Activated naive CD4-positive, alpha-beta T cell treated with anti-CD3 and anti-CD28 coated beads for 36 hours (primary cell): ENCODE measurements around the gene TIGD6. TPM values are rescaled to one million over a fixed set of nuclear protein-coding genes. Genes with fewer than 3 reads are reported as not detected.
"Not testable (repeated sequence)": the region's sequence is repeated elsewhere in the genome, so short reads cannot be mapped to it uniquely, and the experiment has no call there.

Source experiments
- CTCF ChIA-PET: fragments of 350-600 bp; sonication (Branson Sonifier 250); formaldehyde crosslinking; loops from one replicate; lab custom pipeline; 2021; ENCODE audit warnings: antibody characterized with exemption; lab: Charles Lee
- DNase-seq: peaks from one replicate; pipeline ENCODE4 v3.0.0-alpha.2; 2020
- H3K27ac Mint-ChIP-seq: one replicate; pipeline ENCODE4 v1.8.0; 2021; ENCODE audit warnings: mild to moderate bottlenecking, mixed read lengths
- H3K27me3 Mint-ChIP-seq: one replicate; pipeline ENCODE4 v1.8.0; 2021; ENCODE audit warnings: low read depth, mixed read lengths
- H3K36me3 Mint-ChIP-seq: one replicate; pipeline ENCODE4 v1.8.0; 2021; ENCODE audit warnings: low read depth, mixed read lengths
- H3K4me1 Mint-ChIP-seq: one replicate; pipeline ENCODE4 v1.8.0; 2021; ENCODE audit warnings: low read depth, mixed read lengths
- H3K4me3 Mint-ChIP-seq: one replicate; pipeline ENCODE4 v1.8.0; 2021; ENCODE audit warnings: mild to moderate bottlenecking, moderate library complexity, mixed read lengths
- H3K9me3 Mint-ChIP-seq: one replicate; pipeline ENCODE4 v1.8.0; 2021; ENCODE audit warnings: mixed read lengths
- intact Hi-C: fragments of 100-400 bp; cut with micrococcal nuclease; formaldehyde crosslinking; loops from one replicate; pipeline ENCODE4 v1.15.1; 2023
- total RNA-seq, 2 experiments: library from RNA; stranded (reverse); gene quantifications; one replicate each; pipeline ENCODE4 v1.2.3, GENCODE V29; 2021

Gene TIGD6
- total RNA-seq, 2 experiments from 2014 or later, result 2.6 to 2.7 TPM

GRCh38 chr5:149948993-149949392 lies 51.5 kb downstream of the TIGD6 start:
- Mint-ChIP-seq H3K4me3 (no peak overlapping the region), H3K36me3 (no peaks in the 10 kb centered on the region), H3K9me3 (no peaks in the 10 kb centered on the region), H3K27me3 (peaks cover 2% of the 10 kb centered on the region), H3K4me1 (no peaks in the 10 kb centered on the region), H3K27ac (no peak overlapping the region)
- CTCF ChIA-PET, result interaction anchor here (4.7 kb wide), 1 partner anchor 9 kb away, joined by 21 read pairs; no protein-coding TSS in a partner anchor
- no peak for DNase-seq
- intact Hi-C loops, result no loop called here

- Mint-ChIP-seq H3K27ac (no peak overlapping the region), H3K27me3 (peaks cover 2% of the 10 kb centered on the region), H3K4me3 (no peak overlapping the region), H3K4me1 (no peaks in the 10 kb centered on the region), H3K9me3 (no peaks in the 10 kb centered on the region), H3K36me3 (no peaks in the 10 kb centered on the region)
- no peak for DNase-seq
- intact Hi-C loops, result no loop called here
- CTCF ChIA-PET, result interaction anchor here (1.5 to 4.7 kb wide), 2 partner anchors 12 to 45 kb away, joined by 5 to 21 read pairs; no protein-coding TSS in a partner anchor
These were observed 54.3 kb downstream of the TIGD6 start for GRCh38 chr5:149946118-149946517.

- H3K9me3 Mint-ChIP-seq, result no peaks in the 10 kb centered on the region
- no peak within 1 kb of the TSS for H3K27ac Mint-ChIP-seq
- no peak within 1 kb of the TSS for H3K4me3 Mint-ChIP-seq
- intact Hi-C loops, result no loop called here
- CTCF ChIA-PET, result interaction anchor here (0.6 kb wide), 1 partner anchor 17 kb away, joined by 5 read pairs; no protein-coding TSS in a partner anchor
- peaks cover 2% of the 10 kb centered on the region for H3K27me3 Mint-ChIP-seq
- peaks cover 6% of the 10 kb centered on the region for H3K4me1 Mint-ChIP-seq
- H3K36me3 Mint-ChIP-seq, result no peaks in the 10 kb centered on the region
- DNase-seq, result no peak
These were observed 55.8 kb downstream of the TIGD6 start, which contains the start of gene PDE6A for GRCh38 chr5:149944666-149945065. TSS of gene PDE6A (minus strand) at chr5:149944793. CDS start at chr5:149944673, 120 bp downstream.

GRCh38 chr5:149943177-149943949 lies 57.1 kb downstream of the TIGD6 start:
- H3K4me1 Mint-ChIP-seq, DNase-seq, H3K36me3 Mint-ChIP-seq, H3K9me3 Mint-ChIP-seq, CTCF ChIA-PET, H3K27me3 Mint-ChIP-seq, intact Hi-C loops, H3K27ac Mint-ChIP-seq, H3K4me3 Mint-ChIP-seq: not testable (repeated sequence)

Other genes with a start within 250 kb of the TIGD6 start
- not detected for gene PDE6A, start 55.9 kb downstream of the TIGD6 start, total RNA-seq
- 1 to 10 TPM; 3.5 to 3.7 TPM for gene SLC26A2, start 39.9 kb downstream of the TIGD6 start, total RNA-seq
- gene HMGXB3, start 85 bp upstream of the TIGD6 start, total RNA-seq, result 10 to 100 TPM; 24.3 to 26.8 TPM
- 1 to 10 TPM in 1 of 2 experiments, under 1 TPM in 1; 0.94 to 1.8 TPM for gene CSF1R, start 85.9 kb upstream of the TIGD6 start, total RNA-seq
- gene PDGFRB, start 155.2 kb upstream of the TIGD6 start, total RNA-seq, result 1 to 10 TPM in 1 of 2 experiments, under 1 TPM in 1; 0.14 to 1.0 TPM
- gene CDX1, start 166.1 kb upstream of the TIGD6 start, total RNA-seq, result not detected
- gene SLC6A7, start 189.4 kb upstream of the TIGD6 start, total RNA-seq, result not detected